HCT116 (cell line): ENCODE data around the gene CD59. TPM values are rescaled to one million over a fixed set of nuclear protein-coding genes. Genes with fewer than 3 reads are reported as not detected.

Experiments
- ATAC-seq: fragments of 200-7000 bp; cut with Tn5 transposase; 2 replicates; pipeline ENCODE4 v1.9.1; 2020; ENCODE audit warnings: mild to moderate bottlenecking, moderate library complexity
- BruUV-seq: library from RNA; stranded (reverse); fragments of 400-500 nt; replicated peaks from 2 replicates; lab custom pipeline; 2021; lab: Mats Ljungman, UMichigan
- CTCF ChIA-PET: fragments of 300-600 bp; sonication (Branson Sonifier 250); formaldehyde crosslinking; loops from one replicate; lab custom pipeline; 2021; ENCODE audit warnings: antibody characterized with exemption; lab: Charles Lee
- POLR2A ChIA-PET: fragments of 300-600, 350-600 bp; sonication (Branson Sonifier 250); formaldehyde crosslinking; loops from one replicate; lab custom pipeline; 2021; ENCODE audit warnings: antibody characterized with exemption; lab: Charles Lee
- RAD21 ChIA-PET, 2 experiments: fragments of 300-600 bp; sonication (Branson Sonifier 250); formaldehyde crosslinking; loops; one replicate each; lab custom pipeline; 2023; ENCODE audit warnings: low total read pairs in 2 of 2; ENCODE audit not compliant: uncharacterized antibody in 2 of 2, unreplicated experiment in 2 of 2, low non-redundant PET in 1 of 2; lab: Charles Lee
- DNase-seq: peaks from one replicate; pipeline ENCODE4 v3.0.0-alpha.2; 2010; ENCODE audit warnings: low read depth, low spot score
- H2AFZ ChIP-seq: fragments of 200-600 bp; shearing (Covaris generic), sonication (generic); 2 replicates; pipeline ENCODE4 v1.6.1; 2017; ENCODE audit warnings: low read depth, mixed run types, mixed read lengths, antibody characterized with exemption, low read length; ENCODE audit not compliant: poor library complexity, severe bottlenecking
- H3K27ac ChIP-seq: 2 replicates; pipeline ENCODE4 v1.5.1; 2012; ENCODE audit warnings: low read depth, low read length
- H3K27me3 ChIP-seq: fragments of 200-600 bp; sonication (generic); 2 replicates; pipeline ENCODE4 v1.6.1; 2016; ENCODE audit warnings: mixed run types, low read length, mixed read lengths; ENCODE audit not compliant: insufficient read depth
- H3K36me3 ChIP-seq, 2 experiments: fragments of 200-500 bp in 1 of 2; fragments of 200-600 bp in 1 of 2; sonication (Bioruptor generic) in 1 of 2; sonication (generic) in 1 of 2; 2 replicates each; pipeline versions ENCODE4 v1.5.1 to v1.6.1; 2014 to 2016; ENCODE audit warnings: low read length in 2 of 2, inconsistent platforms in 1 of 2, mixed read lengths in 1 of 2, mixed run types in 1 of 2; ENCODE audit not compliant: insufficient read depth in 2 of 2, control insufficient read depth in 1 of 2
- H3K4me1 ChIP-seq, 2 experiments: fragments of 200-600 bp in 1 of 2; sonication (generic) in 1 of 2; 2 replicates each; pipeline versions ENCODE4 v1.5.1 to v1.6.1; 2012 to 2017; ENCODE audit warnings: low read length in 2 of 2, inconsistent platforms in 1 of 2, mild to moderate bottlenecking in 1 of 2, mixed read lengths in 1 of 2, mixed run types in 1 of 2, moderate library complexity in 1 of 2; ENCODE audit not compliant: insufficient read depth in 2 of 2, control insufficient read depth in 1 of 2
- H3K4me2 ChIP-seq: fragments of 200-600 bp; sonication (generic); 2 replicates; pipeline ENCODE4 v1.6.1; 2017; ENCODE audit warnings: mixed run types, low read length, mixed read lengths
- H3K4me3 ChIP-seq, 2 experiments: fragments of 200-600 bp in 1 of 2; sonication (generic) in 1 of 2; replicated peaks in 1 of 2; 2 replicates each; pipeline ENCODE4 v1.5.1; 2011 to 2016; ENCODE audit warnings: low read length in 2 of 2, control low read depth in 1 of 2, low read depth in 1 of 2, mild to moderate bottlenecking in 1 of 2, mixed read lengths in 1 of 2, mixed run types in 1 of 2
- H3K79me2 ChIP-seq: fragments of 200-600 bp; sonication (generic); 2 replicates; pipeline ENCODE4 v1.6.1; 2017; ENCODE audit warnings: mild to moderate bottlenecking, mixed run types, low read length, moderate library complexity, mixed read lengths; ENCODE audit not compliant: insufficient read depth
- H3K9ac ChIP-seq: fragments of 200-600 bp; sonication (generic); 2 replicates; pipeline ENCODE4 v1.6.1; 2016; ENCODE audit warnings: low read length, mixed read lengths
- H3K9me2 ChIP-seq: fragments of 200-600 bp; sonication (generic), shearing (Covaris generic); 2 replicates; pipeline ENCODE4 v1.6.1; 2017; ENCODE audit warnings: mixed run types, mild to moderate bottlenecking, moderate library complexity; ENCODE audit not compliant: insufficient read depth
- H3K9me3 ChIP-seq, 2 experiments: fragments of 200-500 bp in 1 of 2; fragments of 200-600 bp in 1 of 2; sonication (Bioruptor generic) in 1 of 2; sonication (generic) in 1 of 2; 2 replicates each; pipeline ENCODE4 v1.6.1; 2014 to 2017; ENCODE audit warnings: low read length in 2 of 2, mixed read lengths in 2 of 2, inconsistent platforms in 1 of 2, low read depth in 1 of 2, mild to moderate bottlenecking in 1 of 2, mixed run types in 1 of 2, moderate library complexity in 1 of 2; ENCODE audit not compliant: control insufficient read depth in 1 of 2, insufficient read depth in 1 of 2
- H4K20me1 ChIP-seq: fragments of 200-600 bp; sonication (generic), shearing (Covaris generic); 2 replicates; pipeline ENCODE4 v1.6.1; 2017; ENCODE audit warnings: mixed run types, mild to moderate bottlenecking, moderate library complexity; ENCODE audit not compliant: insufficient read depth
- ATF3 ChIP-seq: IDR thresholded peaks from 2 replicates; pipeline ENCODE4 v1.6.1; 2012
- CBX3 ChIP-seq: IDR thresholded peaks from 2 replicates; pipeline ENCODE4 v1.6.1; 2012; ENCODE audit warnings: low read depth
- CEBPB ChIP-seq: IDR thresholded peaks from 2 replicates; pipeline ENCODE4 v1.6.1; 2012; ENCODE audit warnings: low read depth
- CTCF ChIP-seq, 3 experiments: fragments of 200-600 bp in 1 of 3; sonication (generic) in 1 of 3; IDR thresholded peaks in 2 of 3; conservative IDR thresholded peaks in 1 of 3; 2 replicates each; pipeline ENCODE4 v1.5.1; 2012 to 2017; ENCODE audit warnings: low read depth in 2 of 3, low read length in 2 of 3, antibody characterized with exemption in 1 of 3, borderline replicate concordance in 1 of 3, control low read depth in 1 of 3, mild to moderate bottlenecking in 1 of 3, mixed read lengths in 1 of 3, mixed run types in 1 of 3, moderate library complexity in 1 of 3; ENCODE audit not compliant: insufficient read depth in 1 of 3
- EZH2 ChIP-seq: fragments of 200-600 bp; sonication (generic); IDR thresholded peaks from 2 replicates; pipeline ENCODE4 v1.6.1; 2017; ENCODE audit warnings: antibody characterized with exemption, mixed run types
- POLR2AphosphoS5 ChIP-seq: IDR thresholded peaks from 2 replicates; pipeline ENCODE4 v1.6.1; 2011; ENCODE audit warnings: mild to moderate bottlenecking, low read depth, low read length, moderate library complexity
- REST ChIP-seq: IDR thresholded peaks from 2 replicates; pipeline ENCODE4 v1.6.1; 2012; ENCODE audit warnings: low read depth
- SIN3A ChIP-seq: IDR thresholded peaks from 2 replicates; pipeline ENCODE4 v1.6.1; 2012; ENCODE audit warnings: low read depth
- SRF ChIP-seq: IDR thresholded peaks from 2 replicates; pipeline ENCODE4 v1.6.1; 2012; ENCODE audit warnings: low read depth
- TCF7L2 ChIP-seq: IDR thresholded peaks from 2 replicates; pipeline ENCODE4 v1.7.0; 2011; ENCODE audit warnings: borderline replicate concordance, inconsistent platforms; ENCODE audit not compliant: insufficient read depth, insufficient read length; ENCODE audit errors: extremely low read depth
- ZBTB33 ChIP-seq: IDR thresholded peaks from 2 replicates; pipeline ENCODE4 v1.6.1; 2011; ENCODE audit warnings: mild to moderate bottlenecking, low read length, moderate library complexity; ENCODE audit not compliant: insufficient replicate concordance; ENCODE audit errors: extremely low read depth
- ZNF274 ChIP-seq: fragments of 200-500 bp; sonication (Bioruptor generic); IDR thresholded peaks from 2 replicates; pipeline ENCODE4 v1.6.1; 2014; ENCODE audit warnings: mild to moderate bottlenecking, low read depth, low read length, inconsistent platforms
- intact Hi-C: fragments of 100-400 bp; cut with micrococcal nuclease; formaldehyde crosslinking; loops from 2 replicates; pipeline ENCODE4 v1.10.0; 2022
- total RNA-seq: library from RNA; stranded (reverse); gene quantifications from one replicate; pipeline ENCODE4 v1.2.1, GENCODE V29; 2021; ENCODE audit not compliant: unreplicated experiment

CD59 gene
- total RNA-seq, 1 experiment from 2014 or later: 122 TPM

GRCh38 chr11:33696931-33697638, 39.1 kb downstream of the CD59 start:
- no peaks in the 10 kb centered on the region for H3K27me3 ChIP-seq
- H3K9me3 ChIP-seq: no peaks in the 10 kb centered on the region
- DNase-seq (no peak), ATAC-seq (no peak)
- no peaks in the 10 kb centered on the region for H4K20me1 ChIP-seq
- no peak overlapping the region for H3K4me2 ChIP-seq
- POLR2A ChIA-PET: no interaction called here
- H3K36me3 ChIP-seq: no peaks in the 10 kb centered on the region
- CTCF ChIA-PET: interaction anchor here (3.4 kb wide), 1 partner anchor 45 kb away, joined by 10 read pairs; no protein-coding TSS in a partner anchor
- TF ChIP-seq ZBTB33 (no peak), ATF3 (no peak), POLR2AphosphoS5 (no peak), CTCF (IDR thresholded peaks at IDR 0.05 in 2 of 3, conservative IDR thresholded peaks at IDR 0.05 in 1 of 3; ENCODE audit: borderline replicate concordance in 1 of 3, insufficient read depth in 1 of 3, low read depth in 2 of 3, low read length in 2 of 3) (no peak), ZNF274 (no peak), CEBPB (no peak), REST (no peak), EZH2 (no peak), CBX3 (no peak), SRF (no peak), SIN3A (no peak), TCF7L2 (no peak)
- no peak overlapping the region for H3K4me3 ChIP-seq
- intact Hi-C loops: loop anchor here (10.0 kb wide), 1 partner anchor 812 kb away; no protein-coding TSS in a partner anchor
- no peak overlapping the region for H2AFZ ChIP-seq
- H3K4me1 ChIP-seq: peaks cover 26 to 71% of the 10 kb centered on the region in 2 experiments
- no peaks in the 10 kb centered on the region for H3K79me2 ChIP-seq
- no peak overlapping the region for H3K27ac ChIP-seq
- no TSS peak for BruUV-seq
- RAD21 ChIA-PET: no interaction called here
- H3K9me2 ChIP-seq: no peaks in the 10 kb centered on the region
- H3K9ac ChIP-seq: no peak overlapping the region
